AG04450 (cell line): ENCODE measurements around the gene RPL23. TPM values are rescaled to one million over a fixed set of nuclear protein-coding genes. Genes with fewer than 3 reads are reported as not detected.

Source experiments
- CTCF ChIA-PET: fragments of 300-600, 350-600 bp; formaldehyde crosslinking; extraction: SDS; loops from one replicate; lab custom pipeline; 2022; ENCODE audit warnings: antibody characterized with exemption, inconsistent platforms; lab: Charles Lee
- POLR2A ChIA-PET: fragments of 350-600 bp; formaldehyde crosslinking; extraction: SDS; loops from one replicate; lab custom pipeline; 2021; ENCODE audit warnings: antibody characterized with exemption, inconsistent platforms; lab: Yijun Ruan, JAX
- DNase-seq: peaks from one replicate; pipeline ENCODE4 v3.0.0-alpha.2; 2011; ENCODE audit warnings: low read depth, low spot score
- H3K27ac ChIP-seq: one replicate; pipeline ENCODE4 v1.5.1; 2012; ENCODE audit warnings: low read depth, low read length, control low read depth
- H3K27me3 ChIP-seq: one replicate; pipeline ENCODE4 v1.6.0; 2012; ENCODE audit warnings: low read length; ENCODE audit not compliant: control insufficient read depth, insufficient read depth
- H3K4me3 ChIP-seq: 2 replicates; pipeline ENCODE4 v1.5.1; 2011; ENCODE audit warnings: mild to moderate bottlenecking, low read depth, low read length, control low read depth
- H3K9me3 ChIP-seq: 2 replicates; pipeline ENCODE4 v1.5.1; 2012; ENCODE audit warnings: low read length; ENCODE audit not compliant: control insufficient read depth, insufficient read depth
- CTCF ChIP-seq: IDR thresholded peaks from 2 replicates; pipeline ENCODE4 v1.5.1; 2011; ENCODE audit warnings: low read depth, low read length, control low read depth, inconsistent platforms
- polyA plus RNA-seq: library from polyadenylated mRNA; depleted of rRNA; stranded (reverse); fragments of >200 nt; gene quantifications from 2 replicates; pipeline ENCODE4 v1.2.3, GENCODE V29; 2011

The RPL23 gene
- polyA plus RNA-seq, 1 experiment = 3,155 TPM

- ChIA-PET CTCF (no interaction called here), POLR2A (interaction anchor here (0.5 to 0.9 kb wide), 4 partner anchors 10 to 353 kb away, joined by 3 to 5 read pairs (median 4); partner anchors contain the start of genes CACNB1 and RPL23)
- no peak for DNase-seq
- Histone ChIP-seq H3K27ac (no peak overlapping the region), H3K4me3 (no peak overlapping the region), H3K9me3 (no peaks in the 10 kb centered on the region), H3K27me3 (no peaks in the 10 kb centered on the region)
- no peak for TF ChIP-seq CTCF
Observed at GRCh38 chr17:38844261-38844757, 9.2 kb downstream of the RPL23 start.

- Histone ChIP-seq H3K27ac (peak overlapping the region; percentile 99), H3K27me3 (no peaks in the 10 kb centered on the region), H3K4me3 (peak overlapping the region; percentile 93), H3K9me3 (peaks cover 3% of the 10 kb centered on the region; the same call in 1 of the 2 replicates)
- no peak for TF ChIP-seq CTCF
- POLR2A ChIA-PET = interaction anchor here (0.6 to 2.1 kb wide), 5 partner anchors 14 to 42 kb away, joined by 3 to 13 read pairs (median 6); partner anchors contain the start of gene RPL23
- no peak for DNase-seq
- CTCF ChIA-PET = no interaction called here
Observed at GRCh38 chr17:38825762-38826247, 27.7 kb downstream of the RPL23 start.

GRCh38 chr17:38824899-38825761 lies 28.4 kb downstream of the RPL23 start, which contains the start of gene CWC25:
TSS of gene CWC25 (minus strand) at chr17:38825321. CDS start at chr17:38825183, 138 bp downstream.
- DNase-seq = peak; percentile 92
- CTCF ChIA-PET = no interaction called here
- H3K4me3 ChIP-seq = peak within 1 kb of the TSS; percentile 93
- peak within 1 kb of the TSS; percentile 99 for H3K27ac ChIP-seq
- POLR2A ChIA-PET = interaction anchor here (0.6 to 2.1 kb wide), 6 partner anchors 15 to 287 kb away, joined by 3 to 13 read pairs (median 7); partner anchors contain the start of gene RPL23
- H3K9me3 ChIP-seq = peaks cover 3% of the 10 kb centered on the region; the same call in 1 of the 2 replicates
- H3K27me3 ChIP-seq = no peaks in the 10 kb centered on the region
- no peak for TF ChIP-seq CTCF

- Histone ChIP-seq H3K9me3 (no peaks in the 10 kb centered on the region), H3K27me3 (no peaks in the 10 kb centered on the region), H3K4me3 (no peak overlapping the region), H3K27ac (no peak overlapping the region)
- ChIA-PET POLR2A (no interaction called here), CTCF (no interaction called here)
- DNase-seq = no peak
- TF ChIP-seq CTCF = peak; percentile 36
Observed at GRCh38 chr17:38815576-38816193, 37.8 kb downstream of the RPL23 start.
